H1 (cell line): Measurements from ENCODE around the gene CUL1. TPM values are rescaled to one million over a fixed set of nuclear protein-coding genes. Genes with fewer than 3 reads are reported as not detected.

ENCODE experiments used
- BCL11A ChIP-seq, 2 experiments: IDR thresholded peaks; one replicate each; pipeline ENCODE4 v1.6.1; 2011; ENCODE audit warnings: low read depth in 2 of 2, low read length in 2 of 2, mild to moderate bottlenecking in 2 of 2
- CHD7 ChIP-seq: fragments of 300-600 bp; sonication (generic); IDR thresholded peaks from 2 replicates; pipeline ENCODE4 v1.7.1; 2012; ENCODE audit warnings: low read length, moderate library complexity, mild to moderate bottlenecking, inconsistent platforms; ENCODE audit not compliant: insufficient replicate concordance
- polyA plus RNA-seq, 7 experiments: library from polyadenylated mRNA; depleted of rRNA in 3 of 7; stranded (reverse) in 5 of 7; unstranded in 2 of 7; fragments of >200 nt in 5 of 7; fragments of 200-250 nt in 2 of 7; gene quantifications; 1 replicate in 5 of 7; 2 replicates in 1 of 7; 4 replicates in 1 of 7; pipeline versions ENCODE4 v1.2.1 to v1.2.3, GENCODE V29; 2011 to 2013; ENCODE audit warnings: missing spikeins in 2 of 7, mixed read lengths in 2 of 7
- total RNA-seq: library from RNA; stranded (reverse); fragmentation: NEBNext Ultra II Directional; extraction: Animal tissue kit (Norgen Biotek cat#: 25700); gene quantifications from 2 replicates; pipeline ENCODE4 v1.2.1, GENCODE V29; 2021

CUL1 gene
- total and polyA plus RNA-seq, 2 of the 8 experiments (the other 6 are each of a cell fraction or from before 2014, with no cell fraction given), result 33.0 to 77.3 TPM

GRCh38 chr7:148796841-148797240 lies 98.1 kb downstream of the CUL1 start (continued):
- no peak for TF ChIP-seq CHD7
- TF ChIP-seq BCL11A (IDR thresholded peaks at IDR 0.05; ENCODE audit: low read depth in 2 of 2, low read length in 2 of 2), result no peak
